ENCODE data around the gene RPS27L.

The RPS27L gene

DNA sequence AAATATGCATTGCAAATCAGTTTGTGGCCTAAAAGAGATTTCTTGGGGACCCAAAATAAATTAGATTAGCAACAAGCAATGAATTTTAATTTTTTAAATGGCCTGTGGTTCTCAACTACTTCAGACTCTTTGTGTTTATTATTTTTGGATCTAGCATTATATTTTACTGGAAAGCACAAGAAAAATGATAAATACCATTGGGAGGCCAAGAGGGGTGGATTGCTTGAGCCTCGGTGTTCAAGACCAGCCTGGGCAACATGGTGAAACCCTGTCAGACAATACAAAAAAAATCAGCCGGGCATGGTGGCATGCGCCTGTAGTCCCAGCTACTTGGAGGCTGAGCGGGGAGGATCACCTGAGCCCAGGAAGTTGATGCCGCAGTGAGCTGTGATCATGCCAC lies 22.0 kb downstream of the RPS27L start:
- no peak overlapping the region for H3K9ac ChIP-seq (ENCODE audit: low read depth, low read length)
- H3K36me3 ChIP-seq (ENCODE audit: insufficient read depth, low read length) = no peaks in the 10 kb centered on the region
- no peaks in the 10 kb centered on the region for H3K4me1 ChIP-seq (ENCODE audit: insufficient read depth, low read length)
- H3K9me3 ChIP-seq (ENCODE audit: control insufficient read depth, insufficient read depth, low read length) = no peaks in the 10 kb centered on the region

- H3K4me1 ChIP-seq (ENCODE audit: insufficient read depth, low read length) = no peaks in the 10 kb centered on the region
- no peaks in the 10 kb centered on the region for H3K36me3 ChIP-seq (ENCODE audit: insufficient read depth, low read length)
- H3K9me3 ChIP-seq (ENCODE audit: control insufficient read depth, insufficient read depth, low read length) = no peaks in the 10 kb centered on the region
- H3K9ac ChIP-seq (ENCODE audit: low read depth, low read length) = no peak overlapping the region
These were observed 22.9 kb downstream of the RPS27L start for GRCh38 chr15:63134245-63134985.

DNA sequence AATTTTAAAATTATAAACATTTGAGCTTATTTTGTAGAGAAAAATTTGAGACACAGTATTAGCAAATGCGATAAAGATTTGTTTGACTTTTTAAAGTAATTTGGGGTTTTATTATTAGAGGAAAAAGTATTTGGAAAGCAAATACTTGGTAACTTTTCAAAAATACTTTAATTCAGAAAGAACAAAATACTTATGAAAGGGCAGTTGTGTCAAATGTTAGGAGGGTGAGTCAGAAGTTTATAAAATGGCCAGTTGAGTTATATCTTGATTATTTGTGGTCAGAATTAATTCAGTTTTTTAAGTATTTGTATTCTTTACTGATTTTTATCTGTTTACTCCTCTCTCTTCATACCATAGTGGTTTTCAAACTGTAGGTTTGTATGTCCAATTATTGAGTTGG lies 23.5 kb downstream of the RPS27L start:
- no peaks in the 10 kb centered on the region for H3K36me3 ChIP-seq (ENCODE audit: insufficient read depth, low read length)
- no peak overlapping the region for H3K9ac ChIP-seq (ENCODE audit: low read depth, low read length)
- H3K9me3 ChIP-seq (ENCODE audit: control insufficient read depth, insufficient read depth, low read length) = no peaks in the 10 kb centered on the region
- H3K4me1 ChIP-seq (ENCODE audit: insufficient read depth, low read length) = no peaks in the 10 kb centered on the region

- no peaks in the 10 kb centered on the region for H3K36me3 ChIP-seq (ENCODE audit: insufficient read depth, low read length)
- H3K9me3 ChIP-seq (ENCODE audit: control insufficient read depth, insufficient read depth, low read length) = no peaks in the 10 kb centered on the region
- no peak overlapping the region for H3K9ac ChIP-seq (ENCODE audit: low read depth, low read length)
These were observed 30.6 kb downstream of the RPS27L start for GRCh38 chr15:63126726-63127125.

DNA sequence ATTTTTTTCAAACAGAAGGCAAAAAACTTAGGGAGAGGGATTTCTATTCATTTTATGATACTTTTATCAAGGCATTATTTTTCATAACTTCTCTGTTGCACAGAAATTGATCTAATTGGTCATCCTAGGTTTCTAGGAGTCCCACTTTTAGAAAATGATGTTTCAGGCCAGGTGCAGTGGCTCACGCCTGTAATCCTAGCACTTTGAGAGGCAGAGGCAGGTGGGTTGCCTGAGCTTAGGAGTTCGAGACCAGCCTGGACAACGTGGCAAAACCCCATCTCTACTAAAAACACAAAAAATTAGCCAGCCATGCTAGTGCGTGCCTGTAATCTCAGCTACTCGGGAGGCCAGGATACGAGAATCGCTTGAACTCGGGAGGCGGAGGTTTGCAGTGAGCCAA lies 32.8 kb downstream of the RPS27L start:
- Histone ChIP-seq H3K9me3 (ENCODE audit: control insufficient read depth, insufficient read depth, low read length) (peaks cover 3% of the 10 kb centered on the region; the same call in 1 of the 2 replicates), H3K9ac (ENCODE audit: low read depth, low read length) (no peak overlapping the region), H3K4me1 (ENCODE audit: insufficient read depth, low read length) (peaks cover 3% of the 10 kb centered on the region; the same call in 1 of the 2 replicates)

More at GRCh38 chr15:63126726-63127125, 30.6 kb downstream of the RPS27L start:
- peaks cover 3% of the 10 kb centered on the region; the same call in 1 of the 2 replicates for H3K4me1 ChIP-seq (ENCODE audit: insufficient read depth, low read length)

GRCh38 chr15:63122002-63122875 lies 35.0 kb downstream of the RPS27L start:
- Histone ChIP-seq H3K9me3 (ENCODE audit: control insufficient read depth, insufficient read depth, low read length) (peaks cover 6% of the 10 kb centered on the region; the same call in 1 of the 2 replicates), H3K36me3 (ENCODE audit: insufficient read depth, low read length) (no peaks in the 10 kb centered on the region), H3K4me1 (ENCODE audit: insufficient read depth, low read length) (peaks cover 3% of the 10 kb centered on the region; the same call in 1 of the 2 replicates), H3K9ac (ENCODE audit: low read depth, low read length) (peak overlapping the region; percentile 95)

More for the DNA sequence above, 32.8 kb downstream of the RPS27L start:
- no peaks in the 10 kb centered on the region for H3K36me3 ChIP-seq (ENCODE audit: insufficient read depth, low read length)

DNA sequence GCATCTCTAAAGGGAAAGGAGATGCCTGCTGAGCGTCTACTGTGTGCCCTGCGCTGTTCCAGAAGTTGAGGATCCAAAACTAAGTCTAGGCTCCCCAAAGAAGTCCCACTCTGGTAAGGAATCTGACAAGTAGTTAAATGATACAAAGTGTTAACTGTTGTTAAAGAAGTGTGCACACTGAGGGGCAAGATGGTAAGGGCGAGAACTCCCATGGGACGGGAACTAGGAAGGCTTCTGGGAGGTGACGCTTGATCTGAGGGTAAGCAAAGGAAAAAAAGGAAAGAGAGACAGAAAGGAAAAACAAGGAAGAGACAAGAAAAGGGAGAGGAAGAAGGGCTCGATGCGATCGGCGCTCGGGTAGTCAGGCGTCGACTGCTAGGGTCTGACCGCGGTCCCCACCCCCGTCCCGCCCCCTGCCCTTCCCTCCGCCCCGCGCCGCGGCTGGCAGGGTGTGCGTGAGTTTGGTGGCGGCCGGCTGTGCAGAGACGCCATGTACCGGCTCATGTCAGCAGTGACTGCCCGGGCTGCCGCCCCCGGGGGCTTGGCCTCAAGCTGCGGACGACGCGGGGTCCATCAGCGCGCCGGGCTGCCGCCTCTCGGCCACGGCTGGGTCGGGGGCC lies 35.8 kb downstream of the RPS27L start, which contains the start of gene LACTB:
Gene LACTB, plus strand, starts transcription at position 480 of the 620 bp plus-strand sequence. Its CDS starts 11 bp downstream, at position 491.
- H3K9ac ChIP-seq (ENCODE audit: low read depth, low read length) = peak within 1 kb of the TSS; percentile 95
- H3K4me1 ChIP-seq (ENCODE audit: insufficient read depth, low read length) = peaks cover 3% of the 10 kb centered on the region; the same call in 1 of the 2 replicates
- peaks cover 6% of the 10 kb centered on the region; the same call in 1 of the 2 replicates for H3K9me3 ChIP-seq (ENCODE audit: control insufficient read depth, insufficient read depth, low read length)
- H3K36me3 ChIP-seq (ENCODE audit: insufficient read depth, low read length) = no peaks in the 10 kb centered on the region

DNA sequence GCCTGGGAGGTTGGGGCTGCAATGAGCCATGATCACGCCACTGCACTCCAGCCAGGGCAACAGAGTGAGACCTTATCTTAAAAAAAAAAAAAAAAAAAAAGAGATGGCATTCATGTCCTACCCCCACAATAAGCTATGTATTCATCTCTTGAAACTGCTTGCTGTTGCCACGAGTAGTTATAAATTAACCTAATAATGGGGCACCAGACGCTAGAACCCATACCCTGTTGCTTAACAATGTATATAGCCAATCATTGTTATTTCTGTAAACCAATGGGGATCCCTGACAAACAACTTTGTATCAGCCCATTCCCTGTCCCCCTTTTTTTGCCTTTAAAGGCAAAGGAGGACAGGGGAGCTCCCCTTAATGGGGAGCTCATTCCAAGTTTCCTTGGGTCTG lies 38.4 kb downstream of the RPS27L start:
- no peaks in the 10 kb centered on the region for H3K36me3 ChIP-seq (ENCODE audit: insufficient read depth, low read length)
- peaks cover 6% of the 10 kb centered on the region; the same call in 1 of the 2 replicates for H3K9me3 ChIP-seq (ENCODE audit: control insufficient read depth, insufficient read depth, low read length)
- H3K9ac ChIP-seq (ENCODE audit: low read depth, low read length) = no peak overlapping the region
- peaks cover 3% of the 10 kb centered on the region; the same call in 1 of the 2 replicates for H3K4me1 ChIP-seq (ENCODE audit: insufficient read depth, low read length)

- no peak overlapping the region for H3K9ac ChIP-seq (ENCODE audit: low read depth, low read length)
- H3K36me3 ChIP-seq (ENCODE audit: insufficient read depth, low read length) = no peaks in the 10 kb centered on the region
- peaks cover 2% of the 10 kb centered on the region; the same call in 1 of the 2 replicates for H3K9me3 ChIP-seq (ENCODE audit: control insufficient read depth, insufficient read depth, low read length)
- no peaks in the 10 kb centered on the region for H3K4me1 ChIP-seq (ENCODE audit: insufficient read depth, low read length)
These were observed 42.8 kb downstream of the RPS27L start for GRCh38 chr15:63114465-63114864.

GRCh38 chr15:63112871-63113270 lies 44.4 kb downstream of the RPS27L start:
- H3K36me3 ChIP-seq (ENCODE audit: insufficient read depth, low read length) = no peaks in the 10 kb centered on the region

DNA sequence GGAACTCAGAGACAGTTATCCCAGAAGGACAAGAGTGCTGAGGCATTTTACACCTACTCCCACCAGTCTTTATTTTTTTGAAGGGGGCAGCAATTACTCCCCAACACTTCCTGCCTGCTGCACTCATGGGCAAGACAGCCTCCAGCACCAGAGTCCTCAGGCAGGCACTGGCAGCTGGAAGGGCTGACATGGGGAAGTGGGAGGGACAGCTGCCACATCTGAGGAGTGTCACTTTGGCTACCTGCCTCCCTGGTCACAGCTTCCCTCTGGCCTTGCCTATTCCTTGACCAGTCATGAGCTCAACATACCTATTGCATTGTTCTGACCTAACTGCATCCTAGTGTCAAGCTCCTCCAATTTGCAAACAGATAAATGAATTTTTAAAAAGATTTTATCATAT lies 45.8 kb downstream of the RPS27L start:
- no peak overlapping the region for H3K9ac ChIP-seq (ENCODE audit: low read depth, low read length)

More at GRCh38 chr15:63112871-63113270, 44.4 kb downstream of the RPS27L start:
- Histone ChIP-seq H3K9ac (ENCODE audit: low read depth, low read length) (no peak overlapping the region), H3K9me3 (ENCODE audit: control insufficient read depth, insufficient read depth, low read length) (no peaks in the 10 kb centered on the region), H3K4me1 (ENCODE audit: insufficient read depth, low read length) (no peaks in the 10 kb centered on the region)

GRCh38 chr15:63110428-63111026 lies 46.8 kb downstream of the RPS27L start:
- no peak overlapping the region for H3K9ac ChIP-seq (ENCODE audit: low read depth, low read length)
- no peaks in the 10 kb centered on the region for H3K9me3 ChIP-seq (ENCODE audit: control insufficient read depth, insufficient read depth, low read length)
- no peaks in the 10 kb centered on the region for H3K36me3 ChIP-seq (ENCODE audit: insufficient read depth, low read length)
- H3K4me1 ChIP-seq (ENCODE audit: insufficient read depth, low read length) = no peaks in the 10 kb centered on the region

More for the DNA sequence above, 45.8 kb downstream of the RPS27L start:
- no peaks in the 10 kb centered on the region for H3K9me3 ChIP-seq (ENCODE audit: control insufficient read depth, insufficient read depth, low read length)
- H3K36me3 ChIP-seq (ENCODE audit: insufficient read depth, low read length) = no peaks in the 10 kb centered on the region
- H3K4me1 ChIP-seq (ENCODE audit: insufficient read depth, low read length) = no peaks in the 10 kb centered on the region

- no peaks in the 10 kb centered on the region for H3K4me1 ChIP-seq (ENCODE audit: insufficient read depth, low read length)
- H3K36me3 ChIP-seq (ENCODE audit: insufficient read depth, low read length) = no peaks in the 10 kb centered on the region
- H3K9me3 ChIP-seq (ENCODE audit: control insufficient read depth, insufficient read depth, low read length) = no peaks in the 10 kb centered on the region
- no peak overlapping the region for H3K9ac ChIP-seq (ENCODE audit: low read depth, low read length)
These were observed 47.4 kb downstream of the RPS27L start for GRCh38 chr15:63109920-63110319.

- H3K4me1 ChIP-seq (ENCODE audit: insufficient read depth, low read length) = no peaks in the 10 kb centered on the region
- H3K9me3 ChIP-seq (ENCODE audit: control insufficient read depth, insufficient read depth, low read length) = no peaks in the 10 kb centered on the region
- no peak overlapping the region for H3K9ac ChIP-seq (ENCODE audit: low read depth, low read length)
- no peaks in the 10 kb centered on the region for H3K36me3 ChIP-seq (ENCODE audit: insufficient read depth, low read length)
These were observed 47.8 kb downstream of the RPS27L start for GRCh38 chr15:63109498-63109897.
